OCI-LY3 (cell line): ENCODE measurements around the gene CHST8.
A peak's percentile ranks its signal among the peaks of the same experiment; 100 is the strongest.

Experiments used
- H2AFZ ChIP-seq: fragments of 200-600, 300-600 bp; shearing (Covaris generic); 2 replicates; pipeline ENCODE4 v1.6.0; 2014; ENCODE audit warnings: antibody characterized with exemption, low read depth, low read length
- H3K27ac ChIP-seq: fragments of 200-600, 300-600 bp; sonication (generic); 2 replicates; pipeline ENCODE4 v1.5.1; 2014; ENCODE audit warnings: mild to moderate bottlenecking, low read length, moderate library complexity, mixed read lengths
- H3K27me3 ChIP-seq: fragments of 200-600, 300-600 bp; sonication (generic); 2 replicates; pipeline ENCODE4 v1.6.1; 2014; ENCODE audit warnings: low read depth, low read length, mixed read lengths
- H3K36me3 ChIP-seq: fragments of 200-600, 300-600 bp; sonication (generic); replicated peaks from 2 replicates; pipeline ENCODE3; 2014; ENCODE audit warnings: low read depth, low read length, mixed read lengths
- H3K4me1 ChIP-seq: fragments of 300-600, 200-600 bp; sonication (generic); 2 replicates; pipeline ENCODE4 v1.6.1; 2014; ENCODE audit warnings: low read length, mixed read lengths
- H3K4me2 ChIP-seq: fragments of 200-600, 300-600 bp; sonication (generic); 2 replicates; pipeline ENCODE4 v1.6.1; 2014; ENCODE audit warnings: low read length, mixed read lengths
- H3K4me3 ChIP-seq: fragments of 300-600, 200-600 bp; sonication (generic); 2 replicates; pipeline ENCODE4 v1.5.1; 2014; ENCODE audit warnings: antibody characterized with exemption, mild to moderate bottlenecking, low read length, moderate library complexity
- H3K79me2 ChIP-seq: fragments of 300-600, 200-600 bp; shearing (Covaris generic); 2 replicates; pipeline ENCODE4 v1.6.1; 2014; ENCODE audit warnings: mild to moderate bottlenecking, low read length, mixed read lengths
- H3K9ac ChIP-seq: fragments of 300-600, 200-600 bp; shearing (Covaris generic); 2 replicates; pipeline ENCODE4 v1.6.0; 2014; ENCODE audit warnings: mild to moderate bottlenecking, low read length, moderate library complexity
- H3K9me3 ChIP-seq: fragments of 200-600, 300-600 bp; shearing (Covaris generic); 2 replicates; pipeline ENCODE4 v1.6.1; 2014; ENCODE audit warnings: low read length, mixed read lengths; ENCODE audit not compliant: insufficient read depth
- H4K20me1 ChIP-seq: fragments of 200-600, 300-600 bp; sonication (generic); 2 replicates; pipeline ENCODE4 v1.6.1; 2016; ENCODE audit warnings: low read length, mixed read lengths; ENCODE audit not compliant: insufficient read depth
- CTCF ChIP-seq: fragments of 200-600, 300-600 bp; sonication (generic); IDR thresholded peaks from 2 replicates; pipeline ENCODE4 v1.5.1; 2014; ENCODE audit warnings: antibody characterized with exemption, low read length, low read depth
- EZH2phosphoT487 ChIP-seq: fragments of 200-600 bp; shearing (Covaris generic); IDR thresholded peaks from 2 replicates; pipeline ENCODE4 v1.6.1; 2018; ENCODE audit warnings: antibody characterized with exemption, mixed run types, low read depth

The CHST8 gene

DNA sequence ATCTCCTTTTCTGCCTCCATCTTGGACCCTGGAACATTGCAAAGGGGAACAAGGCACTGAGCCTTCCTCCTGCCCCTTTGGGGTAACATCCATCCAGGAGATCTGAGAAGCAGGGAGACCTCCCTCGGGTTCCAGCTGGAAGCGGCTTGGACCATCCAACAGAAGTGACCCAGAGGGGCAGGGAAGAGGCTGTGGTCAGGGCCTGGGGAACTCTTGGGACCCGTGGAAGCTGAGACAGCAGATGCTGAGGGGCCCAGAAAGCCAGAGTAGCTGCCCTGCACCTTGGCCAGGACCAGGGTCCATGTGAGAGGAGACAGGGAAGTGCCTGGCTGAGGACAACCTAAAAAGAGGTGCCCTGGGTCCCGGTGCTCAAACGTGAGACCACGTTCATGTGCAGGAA, 153.0 kb downstream of the CHST8 start:
- Histone ChIP-seq H3K4me1 (peaks cover 6% of the 10 kb centered on the region), H3K9ac (no peak overlapping the region), H3K9me3 (no peaks in the 10 kb centered on the region), H3K79me2 (no peaks in the 10 kb centered on the region), H3K4me3 (no peak overlapping the region), H3K27me3 (peaks cover 23% of the 10 kb centered on the region), H2AFZ (no peak overlapping the region), H3K27ac (no peak overlapping the region), H3K36me3 (no peaks in the 10 kb centered on the region), H4K20me1 (0 out of 2 replicates have a peak, but pooled peaks cover 7% of the 10 kb centered on the region), H3K4me2 (no peak overlapping the region)
- TF ChIP-seq CTCF (no peak), EZH2phosphoT487 (no peak)

- Histone ChIP-seq H3K4me3 (no peak overlapping the region), H3K9me3 (no peaks in the 10 kb centered on the region), H3K79me2 (no peaks in the 10 kb centered on the region), H3K9ac (no peak overlapping the region), H2AFZ (no peak overlapping the region), H4K20me1 (no peaks in the 10 kb centered on the region), H3K4me1 (peaks cover 6% of the 10 kb centered on the region), H3K36me3 (no peaks in the 10 kb centered on the region), H3K27me3 (peaks cover 16% of the 10 kb centered on the region), H3K4me2 (no peak overlapping the region), H3K27ac (no peak overlapping the region)
- TF ChIP-seq EZH2phosphoT487 (no peak), CTCF (no peak)
Measured at GRCh38 chr19:33775731-33776487, 154.2 kb downstream of the CHST8 start.

GRCh38 chr19:33777351-33777750, 155.6 kb downstream of the CHST8 start:
- Histone ChIP-seq H3K27ac (no peak overlapping the region), H3K4me3 (no peak overlapping the region), H3K27me3 (peaks cover 16% of the 10 kb centered on the region), H3K36me3 (no peaks in the 10 kb centered on the region), H3K9ac (no peak overlapping the region), H3K79me2 (no peaks in the 10 kb centered on the region), H3K4me1 (peaks cover 6% of the 10 kb centered on the region), H3K9me3 (no peaks in the 10 kb centered on the region), H4K20me1 (no peaks in the 10 kb centered on the region), H3K4me2 (no peak overlapping the region; the same call in 1 of the 2 replicates), H2AFZ (no peak overlapping the region)
- TF ChIP-seq CTCF (no peak), EZH2phosphoT487 (no peak)

DNA sequence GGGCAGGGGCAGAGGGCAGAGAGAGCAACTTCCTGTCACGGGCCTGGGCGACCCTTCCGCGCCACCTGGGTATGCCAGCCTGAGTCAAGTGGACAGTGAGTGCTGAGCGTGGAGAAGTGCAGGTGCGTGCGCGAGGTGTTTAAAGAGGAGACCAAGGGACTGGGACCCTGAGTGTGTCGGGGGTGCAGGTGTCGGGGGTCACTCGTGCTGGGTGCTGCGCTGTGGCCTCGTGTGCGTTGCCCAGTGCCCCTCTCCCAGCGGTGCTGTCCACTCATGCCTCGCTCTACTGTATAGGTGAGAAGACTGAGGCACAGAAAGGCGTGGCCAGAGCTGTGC, 156.0 kb downstream of the CHST8 start:
- Histone ChIP-seq H3K9me3 (no peaks in the 10 kb centered on the region), H3K4me3 (no peak overlapping the region), H3K4me2 (peak overlapping the region; percentile 26), H2AFZ (no peak overlapping the region), H3K27ac (no peak overlapping the region), H3K79me2 (no peaks in the 10 kb centered on the region), H3K36me3 (no peaks in the 10 kb centered on the region), H3K9ac (no peak overlapping the region), H3K4me1 (peaks cover 6% of the 10 kb centered on the region), H4K20me1 (no peaks in the 10 kb centered on the region), H3K27me3 (peaks cover 16% of the 10 kb centered on the region)
- TF ChIP-seq EZH2phosphoT487 (no peak), CTCF (no peak)
